ENCODE results near the gene MIDN. TPM values are rescaled to one million over a fixed set of nuclear protein-coding genes. Genes with fewer than 3 reads are reported as not detected.

Gene MIDN
- total and polyA plus RNA-seq, 2 of the 4 experiments (the other 2 are of a cell fraction): 2.5 to 26.0 TPM

DNA sequence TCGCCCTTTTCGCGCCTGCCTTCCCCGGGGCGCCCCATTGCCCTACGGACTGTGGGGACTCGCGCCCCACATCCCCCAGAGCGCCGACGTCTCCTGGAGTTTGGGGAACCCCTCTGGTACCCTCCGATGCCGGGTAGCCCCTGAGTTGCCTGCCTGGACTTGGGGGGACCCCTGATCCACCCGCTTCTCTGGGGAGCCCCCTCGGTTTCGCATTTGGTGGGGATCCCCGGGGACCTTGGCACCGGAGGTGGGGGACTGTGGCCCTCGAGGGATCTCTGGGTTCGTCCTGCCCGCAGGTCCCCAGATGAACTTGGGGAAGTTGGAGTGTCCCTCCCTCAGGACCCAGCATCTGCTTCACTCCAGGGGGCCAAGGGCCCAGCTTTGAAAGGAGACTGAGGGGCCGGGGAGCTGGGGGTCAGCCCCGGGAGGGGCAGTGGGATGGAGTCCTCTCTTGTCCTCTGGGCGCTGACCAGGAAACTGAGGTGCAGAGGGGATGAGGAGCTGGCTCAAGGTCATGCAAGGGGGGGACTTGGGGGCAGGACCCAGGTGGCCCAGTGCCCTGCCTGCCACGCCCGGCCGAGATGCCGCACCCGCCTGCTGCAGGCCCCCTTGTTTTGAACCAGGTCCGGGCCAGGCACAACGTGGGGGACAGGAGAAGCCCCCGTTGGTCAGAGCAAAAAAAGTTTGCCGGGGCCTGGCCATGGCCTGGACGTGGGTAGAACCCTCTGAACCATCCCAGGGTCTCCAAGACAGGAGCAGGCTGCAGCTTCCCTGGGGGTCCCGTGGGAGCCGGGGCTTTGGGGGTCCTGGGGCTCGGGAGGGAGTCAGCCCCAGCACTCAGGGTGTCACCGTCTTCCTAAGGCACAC is 38.3 kb downstream of the MIDN start:
- Histone ChIP-seq H4K20me1 (ENCODE audit: insufficient read depth, low read length) (0 out of 2 replicates have a peak, but pooled peaks cover 5% of the 10 kb centered on the region), H3K23ac (ENCODE audit: low read depth, low read length) (no peak overlapping the region), H2BK20ac (ENCODE audit: low read depth, low read length) (no peak overlapping the region), H4K5ac (ENCODE audit: low read depth, low read length) (no peak overlapping the region), H3K56ac (ENCODE audit: extremely low read depth, insufficient read depth, low read length) (no peak overlapping the region), H2AFZ (replicated peaks; ENCODE audit: low read length, poor library complexity) (peak overlapping the region; percentile 32), H3K4ac (ENCODE audit: low read depth, low read length) (no peak overlapping the region), H3K27ac (ENCODE audit: insufficient read depth, low read length) (no peak overlapping the region), H3K79me1 (ENCODE audit: low read depth in 1 of 2, low read length in 2 of 2) (no peaks in the 10 kb centered on the region), H2BK15ac (ENCODE audit: low read depth, low read length) (no peak overlapping the region), H3K14ac (replicated peaks; ENCODE audit: low read depth, low read length) (no peak overlapping the region), H2AK9ac (replicated peaks; ENCODE audit: low read depth, low read length, poor library complexity) (peak overlapping the region; percentile 55), H2BK120ac (ENCODE audit: low read depth, low read length) (no peak overlapping the region), H3K9ac (ENCODE audit: low read depth, low read length) (no peak overlapping the region), H3K4me3 (ENCODE audit: insufficient read depth, low read depth, low read length) (no peak overlapping the region), H4K8ac (ENCODE audit: low read depth in 2 of 2, low read length in 2 of 2) (no peak overlapping the region), H3K9me3 (ENCODE audit: control insufficient read depth, insufficient read depth, low read length) (no peaks in the 10 kb centered on the region), H3K18ac (ENCODE audit: low read depth, low read length) (no peak overlapping the region), H3K4me2 (ENCODE audit: low read depth, low read length) (no peak overlapping the region), H3K4me1 (ENCODE audit: control insufficient read depth, insufficient read depth, low read length) (no peaks in the 10 kb centered on the region), H2BK5ac (ENCODE audit: low read depth, low read length, poor library complexity, severe bottlenecking) (no peak overlapping the region), H3K27me3 (ENCODE audit: control insufficient read depth, insufficient read depth, low read length) (peaks cover 46% of the 10 kb centered on the region), H3K9me1 (ENCODE audit: insufficient read depth, low read length) (no peaks in the 10 kb centered on the region), H3K36me3 (ENCODE audit: control insufficient read depth, insufficient read depth, low read length) (no peaks in the 10 kb centered on the region), H4K91ac (ENCODE audit: insufficient read depth, low read depth, low read length) (no peak overlapping the region), H2AK5ac (ENCODE audit: low read depth, low read length) (no peak overlapping the region)
- no TSS peak for BruUV-seq (replicated peaks)
- dilution Hi-C loops (cut with HindIII; ENCODE audit: low sequenced_read_pairs, unreplicated experiment) (no loop called here), in situ Hi-C loops (cut with MboI; ENCODE audit: low sequenced_read_pairs) (no loop called here), intact Hi-C loops (cut with micrococcal nuclease) (no loop called here)
- ChIA-PET CTCF (no interaction called here), POLR2A (ENCODE audit: unreplicated experiment) (no interaction called here)
- DNase-seq (no peak), ATAC-seq (ENCODE audit: low read depth) (no peak)
- 43% methylated on average over 10 of the region's 38 CpGs; no CpG with 5 or more reads in 1 of the 2 experiments for WGBS, 2 experiments (ENCODE audit: extremely low coverage in 2 of 2, insufficient read length in 1 of 2)
- TF ChIP-seq MAZ (IDR thresholded peaks at IDR 0.05; ENCODE audit: borderline replicate concordance, low read depth, low read length) (no peak), FOS (IDR thresholded peaks at IDR 0.05; ENCODE audit: low read depth, low read length) (no peak), SMC3 (IDR thresholded peaks at IDR 0.05; ENCODE audit: low read depth, low read length) (no peak), RCOR1 (IDR thresholded peaks at IDR 0.05; ENCODE audit: insufficient replicate concordance, low read length) (no peak), BHLHE40 (IDR thresholded peaks at IDR 0.05; ENCODE audit: low read depth, low read length) (no peak), CTCF (conservative IDR thresholded peaks at IDR 0.05; ENCODE audit: low read depth, low read length) (no peak), CEBPB (IDR thresholded peaks at IDR 0.05; ENCODE audit: low read depth, low read length) (no peak), NFE2L2 (IDR thresholded peaks at IDR 0.05; ENCODE audit: low read depth, low read length) (no peak), CHD1 (IDR thresholded peaks at IDR 0.05; ENCODE audit: low read depth, low read length) (no peak), RFX5 (IDR thresholded peaks at IDR 0.05; ENCODE audit: low read depth, low read length) (no peak)
- TF ChIP-seq, protein P1, sequence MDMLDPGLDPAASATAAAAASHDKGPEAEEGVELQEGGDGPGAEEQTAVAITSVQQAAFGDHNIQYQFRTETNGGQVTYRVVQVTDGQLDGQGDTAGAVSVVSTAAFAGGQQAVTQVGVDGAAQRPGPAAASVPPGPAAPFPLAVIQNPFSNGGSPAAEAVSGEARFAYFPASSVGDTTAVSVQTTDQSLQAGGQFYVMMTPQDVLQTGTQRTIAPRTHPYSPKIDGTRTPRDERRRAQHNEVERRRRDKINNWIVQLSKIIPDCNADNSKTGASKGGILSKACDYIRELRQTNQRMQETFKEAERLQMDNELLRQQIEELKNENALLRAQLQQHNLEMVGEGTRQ (IDR thresholded peaks at IDR 0.05; ENCODE audit: low read depth, low read length): no peak
